GM19043 (cell line): ENCODE data around the gene ADCY7.
"Not testable (repeated sequence)": the region's sequence is repeated elsewhere in the genome, so short reads cannot be mapped to it uniquely, and the experiment has no call there.

Experiments
- ATAC-seq: cut with Tn5 transposase; IDR thresholded peaks from one replicate; pipeline ENCODE4 v1.9.1; 2021; ENCODE audit warnings: low read depth; ENCODE audit not compliant: unreplicated experiment

Gene ADCY7

GRCh38 chr16:50329446-50330189 is 63.3 kb downstream of the ADCY7 start:
- no peak for ATAC-seq

- no peak for ATAC-seq
Measured at GRCh38 chr16:50331570-50331969, 65.2 kb downstream of the ADCY7 start.

- ATAC-seq, result no peak
Measured at GRCh38 chr16:50332599-50332998, 66.2 kb downstream of the ADCY7 start.

- no peak for ATAC-seq
Measured at GRCh38 chr16:50334106-50334975, 68.0 kb downstream of the ADCY7 start.

- ATAC-seq, result peak; percentile 72
Measured at GRCh38 chr16:50335196-50335958, 69.0 kb downstream of the ADCY7 start.

GRCh38 chr16:50336884-50337283 is 70.5 kb downstream of the ADCY7 start:
- no peak for ATAC-seq

- ATAC-seq, result no peak
Measured at GRCh38 chr16:50338371-50339231, 72.2 kb downstream of the ADCY7 start.

- no peak for ATAC-seq
Measured at GRCh38 chr16:50340578-50340977, 74.2 kb downstream of the ADCY7 start.

GRCh38 chr16:50343566-50343965 is 77.2 kb downstream of the ADCY7 start:
- ATAC-seq, result not testable (repeated sequence)

- ATAC-seq, result not testable (repeated sequence)
Measured at GRCh38 chr16:50345210-50345609, 78.9 kb downstream of the ADCY7 start.

- no peak for ATAC-seq
Measured at GRCh38 chr16:50351116-50351515, 84.8 kb downstream of the ADCY7 start.

GRCh38 chr16:50351952-50352351 is 85.6 kb downstream of the ADCY7 start:
- ATAC-seq, result no peak

GRCh38 chr16:50354082-50354481 is 87.7 kb downstream of the ADCY7 start:
- ATAC-seq, result no peak

GRCh38 chr16:50354629-50355456 is 88.5 kb downstream of the ADCY7 start:
- ATAC-seq, result no peak

GRCh38 chr16:50359626-50360025 is 93.3 kb downstream of the ADCY7 start:
- ATAC-seq, result no peak

GRCh38 chr16:50360033-50360778 is 93.9 kb downstream of the ADCY7 start:
- no peak for ATAC-seq

- ATAC-seq, result no peak
Measured at GRCh38 chr16:50360779-50361178, 94.4 kb downstream of the ADCY7 start.

GRCh38 chr16:50363656-50364055 is 97.3 kb downstream of the ADCY7 start:
- no peak for ATAC-seq
